Subcutaneous adipose tissue (tissue), 4 donors: ENCODE measurements around the gene TPRN. TPM values are rescaled to one million over a fixed set of nuclear protein-coding genes. Genes with fewer than 3 reads are reported as not detected.

Source experiments
- total RNA-seq, 4 donors: library from RNA; depleted of rRNA; stranded (reverse); fragments of >200 nt; gene quantifications; one replicate each; pipeline ENCODE4 v1.1.0, GENCODE V29; 2016
- TF ChIP-seq, protein P1 (sequence below): fragments of 450-650 bp; IDR thresholded peaks from one replicate; pipeline ENCODE4 v1.5.1; 2016; ENCODE audit warnings: low read depth, mild to moderate bottlenecking, control low read depth, antibody characterized with exemption, moderate library complexity

Gene TPRN
- total RNA-seq, 4 donors from 2014 or later, result 1.8 to 10.5 (median 4.9) TPM

DNA sequence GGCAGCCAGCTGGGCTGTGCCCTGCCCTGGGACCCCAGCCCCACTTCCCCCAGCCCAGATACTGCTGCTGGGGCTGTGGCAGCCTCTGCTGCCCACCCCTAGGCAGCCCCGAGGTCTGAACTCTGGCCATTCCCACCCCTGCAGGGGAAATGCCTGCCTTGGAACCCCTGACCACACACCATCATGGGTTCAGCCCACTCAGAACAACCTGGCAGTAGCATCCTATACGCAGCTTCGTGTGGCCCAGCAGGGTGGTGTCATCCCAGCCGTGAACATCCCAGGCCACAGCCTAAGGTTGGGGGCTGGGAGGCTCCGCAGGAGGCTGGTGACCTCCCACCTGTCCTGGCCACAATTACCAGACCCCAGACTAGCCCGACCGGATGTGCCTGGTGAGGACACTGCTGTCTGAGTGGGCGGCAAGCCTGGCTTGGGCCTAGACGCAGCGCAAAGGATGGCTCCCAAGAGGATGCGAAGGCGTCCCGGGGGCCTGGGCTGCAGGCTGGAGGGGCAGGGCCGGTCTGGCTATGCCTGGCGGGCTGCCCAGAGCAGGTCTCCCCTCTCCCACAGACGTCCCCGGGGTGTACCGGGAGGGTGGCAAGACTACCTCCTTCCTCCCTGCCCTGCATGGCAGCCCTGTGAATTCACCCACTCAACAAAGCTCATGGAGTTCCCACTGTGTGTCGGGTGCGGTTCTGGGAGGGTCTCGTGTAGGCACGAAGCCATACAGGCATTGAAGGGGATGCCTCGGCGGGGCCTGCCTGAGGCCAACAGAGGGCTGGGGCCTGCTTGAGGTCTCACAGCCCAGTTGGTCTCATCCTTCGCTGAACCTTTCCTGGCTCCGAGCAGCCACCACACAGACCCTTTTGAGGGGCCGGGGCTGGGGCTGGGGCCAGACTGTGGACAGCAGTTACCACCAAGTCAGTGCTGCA, 28.7 kb upstream of the TPRN start:
- TF ChIP-seq, protein P1, sequence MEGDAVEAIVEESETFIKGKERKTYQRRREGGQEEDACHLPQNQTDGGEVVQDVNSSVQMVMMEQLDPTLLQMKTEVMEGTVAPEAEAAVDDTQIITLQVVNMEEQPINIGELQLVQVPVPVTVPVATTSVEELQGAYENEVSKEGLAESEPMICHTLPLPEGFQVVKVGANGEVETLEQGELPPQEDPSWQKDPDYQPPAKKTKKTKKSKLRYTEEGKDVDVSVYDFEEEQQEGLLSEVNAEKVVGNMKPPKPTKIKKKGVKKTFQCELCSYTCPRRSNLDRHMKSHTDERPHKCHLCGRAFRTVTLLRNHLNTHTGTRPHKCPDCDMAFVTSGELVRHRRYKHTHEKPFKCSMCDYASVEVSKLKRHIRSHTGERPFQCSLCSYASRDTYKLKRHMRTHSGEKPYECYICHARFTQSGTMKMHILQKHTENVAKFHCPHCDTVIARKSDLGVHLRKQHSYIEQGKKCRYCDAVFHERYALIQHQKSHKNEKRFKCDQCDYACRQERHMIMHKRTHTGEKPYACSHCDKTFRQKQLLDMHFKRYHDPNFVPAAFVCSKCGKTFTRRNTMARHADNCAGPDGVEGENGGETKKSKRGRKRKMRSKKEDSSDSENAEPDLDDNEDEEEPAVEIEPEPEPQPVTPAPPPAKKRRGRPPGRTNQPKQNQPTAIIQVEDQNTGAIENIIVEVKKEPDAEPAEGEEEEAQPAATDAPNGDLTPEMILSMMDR, result no peak

DNA sequence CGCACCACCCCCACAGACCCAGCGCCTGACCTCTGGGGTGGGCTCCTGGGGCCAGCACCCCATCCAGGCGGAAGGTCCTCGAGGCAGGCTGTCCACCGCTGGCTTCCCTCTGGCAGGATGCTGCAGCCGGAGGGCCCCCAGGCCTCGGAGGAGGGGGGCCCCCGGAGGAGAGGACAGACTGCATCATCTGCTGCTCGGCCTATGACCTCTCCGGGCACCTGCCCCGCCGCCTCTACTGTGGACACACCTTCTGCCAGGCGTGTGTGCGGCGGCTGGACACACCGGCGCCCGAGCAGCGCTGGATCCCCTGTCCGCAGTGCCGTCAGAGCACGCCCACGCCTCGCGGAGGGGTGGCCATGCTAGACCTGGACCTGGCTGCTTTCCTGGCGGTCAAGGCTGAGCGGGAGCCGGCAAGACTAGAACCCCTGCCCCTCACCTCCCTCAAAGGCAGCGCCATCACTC, 28.0 kb upstream of the TPRN start:
- TF ChIP-seq, protein P1, result no peak

DNA sequence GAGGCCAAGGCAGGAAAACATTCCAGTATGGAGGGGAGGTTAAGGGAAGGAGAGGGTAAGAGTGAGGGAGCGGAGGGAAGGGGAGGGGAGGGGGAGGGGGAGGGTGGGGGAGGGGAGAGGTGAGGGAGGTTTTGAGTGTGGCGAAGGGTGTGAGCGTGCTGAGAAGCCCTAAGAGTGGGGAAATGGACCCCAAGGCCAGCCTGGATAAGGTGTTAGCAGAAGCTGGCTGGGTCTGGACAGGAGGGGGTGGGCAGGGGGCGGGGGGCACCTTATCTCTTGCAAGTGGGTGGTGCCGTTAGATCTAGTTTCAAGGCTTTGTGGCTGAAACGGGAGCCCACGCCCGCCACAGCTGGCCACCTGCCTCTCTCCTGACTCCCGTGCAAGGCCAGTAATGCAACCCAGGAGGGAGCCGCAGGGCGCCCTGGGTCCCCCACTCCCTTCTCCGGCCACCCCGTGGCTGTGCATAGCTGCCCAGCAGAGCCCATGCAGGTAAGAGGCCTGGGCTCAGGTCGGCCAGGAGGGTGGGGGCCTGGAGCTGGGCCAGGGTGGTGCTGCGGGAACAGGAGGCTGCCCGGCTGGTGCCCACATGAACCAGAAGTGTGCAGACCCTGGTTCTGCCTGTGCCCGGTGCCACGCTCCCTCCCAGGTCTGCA, 27.4 kb upstream of the TPRN start:
- TF ChIP-seq, protein P1, result no peak

DNA sequence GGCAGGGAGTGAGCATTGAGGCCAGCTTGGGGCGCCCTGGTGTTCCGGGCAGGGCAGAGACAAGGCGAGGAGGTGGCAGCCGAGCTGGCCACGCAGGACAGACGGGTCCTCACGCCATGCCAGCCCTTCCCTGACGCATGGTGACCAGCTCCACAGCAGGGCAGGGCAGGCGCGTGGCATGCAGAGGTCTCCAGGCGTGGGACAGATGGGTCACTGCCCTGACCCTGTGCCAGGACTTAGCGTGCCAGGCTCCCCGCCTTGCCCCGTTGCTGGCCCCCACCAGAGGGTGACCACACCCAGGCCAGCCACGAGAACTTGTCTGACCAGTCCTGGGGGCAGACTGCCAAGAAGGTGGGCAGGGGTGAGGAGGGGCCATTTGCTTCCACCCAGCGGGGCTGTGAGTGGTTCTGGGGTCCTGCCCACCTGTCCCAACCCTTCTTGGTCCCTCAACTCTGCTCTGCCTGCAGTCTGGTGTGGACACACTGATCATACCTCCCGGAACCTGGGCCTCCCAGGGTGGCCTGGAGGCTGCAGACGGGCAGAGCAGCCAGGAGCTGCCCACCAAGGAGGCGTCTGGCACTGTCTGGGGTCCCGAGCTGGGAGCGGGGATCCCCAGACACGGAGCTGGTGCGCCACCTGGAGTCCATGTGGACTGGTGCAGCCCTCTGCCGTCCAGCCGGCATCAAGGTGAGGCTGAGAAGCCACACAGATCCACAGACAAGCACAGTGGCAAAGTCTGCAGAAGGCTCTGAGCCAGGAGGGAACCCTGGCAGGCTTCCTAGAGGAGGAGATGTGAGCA, 26.7 kb upstream of the TPRN start, which contains the start of gene RNF224:
RNF224 (plus strand) TSS at position 449 of the 799 bp plus-strand sequence. CDS start 834 bp downstream, outside the sequence.
- TF ChIP-seq, protein P1, result no peak

DNA sequence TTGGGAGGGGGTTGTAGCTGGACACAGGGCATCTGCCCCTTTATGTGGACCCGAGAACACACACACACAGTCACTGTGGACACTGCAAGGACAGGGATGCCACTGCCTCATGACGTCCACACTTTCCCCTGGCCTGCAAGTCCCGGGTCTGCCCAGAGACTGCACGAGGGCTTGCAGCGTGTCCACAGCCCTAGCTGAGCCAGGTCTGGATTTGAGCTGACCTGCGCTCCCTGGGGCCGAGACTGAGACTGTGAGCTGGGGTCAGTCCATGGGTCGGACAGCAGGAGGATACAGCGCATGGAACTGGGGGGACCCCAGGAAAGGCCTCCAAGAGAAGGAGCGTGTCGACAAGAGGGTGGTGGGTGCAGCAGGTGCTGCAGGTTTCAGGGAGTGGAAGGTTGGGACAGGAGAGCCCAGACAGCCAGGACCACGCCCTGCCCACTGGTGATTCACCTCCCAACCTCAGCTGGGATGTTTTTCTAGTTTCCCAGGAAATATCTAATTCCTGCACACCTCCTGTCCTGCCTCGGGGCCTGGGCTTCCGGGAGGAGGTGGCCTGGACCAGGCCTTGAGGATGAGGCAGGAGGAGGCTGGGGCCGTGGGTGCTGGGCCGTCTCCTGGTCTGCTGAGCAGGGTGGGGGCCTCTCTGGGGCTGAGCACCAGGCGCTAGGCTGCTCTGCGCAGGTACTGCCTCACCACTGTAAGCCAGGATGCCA, 26.0 kb upstream of the TPRN start:
- TF ChIP-seq, protein P1, result no peak

DNA sequence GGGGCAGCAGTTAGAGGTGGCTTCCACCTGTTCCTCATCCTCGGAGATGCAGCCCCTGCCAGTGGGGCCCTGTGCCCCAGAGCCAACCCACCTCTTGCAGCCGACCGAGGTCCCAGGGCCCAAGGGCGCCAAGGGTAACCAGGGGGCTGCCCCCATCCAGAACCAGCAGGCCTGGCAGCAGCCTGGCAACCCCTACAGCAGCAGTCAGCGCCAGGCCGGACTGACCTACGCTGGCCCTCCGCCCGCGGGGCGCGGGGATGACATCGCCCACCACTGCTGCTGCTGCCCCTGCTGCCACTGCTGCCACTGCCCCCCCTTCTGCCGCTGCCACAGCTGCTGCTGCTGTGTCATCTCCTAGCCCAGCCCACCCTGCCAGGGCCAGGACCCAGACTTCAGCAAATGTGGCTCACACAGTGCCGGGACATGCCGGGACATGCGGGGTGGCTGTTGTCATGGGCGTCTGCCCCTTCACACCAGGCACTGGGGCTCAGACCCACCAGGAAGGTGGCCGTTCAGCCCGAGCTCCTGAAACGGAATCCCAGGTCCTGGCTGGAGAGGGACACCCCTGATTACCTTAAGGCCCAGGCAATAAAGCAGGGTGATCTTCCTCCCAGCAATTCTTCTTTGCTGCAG, 25.3 kb upstream of the TPRN start:
- TF ChIP-seq, protein P1, result no peak
